PFSK-1 (cell line): ENCODE data around the gene TATDN2.

Source experiments
- FOXP2 ChIP-seq: optimal IDR thresholded peaks from 2 replicates; pipeline ENCODE3; 2011; ENCODE audit warnings: borderline replicate concordance, control low read depth, inconsistent platforms; ENCODE audit not compliant: insufficient read depth; ENCODE audit errors: extremely low read length, extremely low read depth
- POLR2AphosphoS5 ChIP-seq: IDR thresholded peaks from 2 replicates; pipeline ENCODE4 v1.6.1; 2012; ENCODE audit warnings: low read depth, mild to moderate bottlenecking, control low read depth, low read length, moderate library complexity
- SIN3A ChIP-seq: IDR thresholded peaks from 2 replicates; pipeline ENCODE4 v1.6.1; 2012; ENCODE audit warnings: mild to moderate bottlenecking, low read length, moderate library complexity, borderline replicate concordance; ENCODE audit not compliant: insufficient read depth
- TAF1 ChIP-seq: IDR thresholded peaks from 2 replicates; pipeline ENCODE4 v1.6.1; 2012; ENCODE audit warnings: low read length, control low read depth, borderline replicate concordance; ENCODE audit not compliant: insufficient read depth
- TF ChIP-seq, protein P1 (sequence below), 2 experiments: IDR thresholded peaks; 2 replicates each; pipeline versions ENCODE4 v1.6.1 to v1.8.0; 2011 to 2012; ENCODE audit warnings: low read depth in 2 of 2, low read length in 2 of 2, control low read depth in 1 of 2, inconsistent platforms in 1 of 2, mild to moderate bottlenecking in 1 of 2, moderate library complexity in 1 of 2; ENCODE audit not compliant: insufficient read depth in 1 of 2

TATDN2 gene

GRCh38 chr3:10259036-10259435 lies 10.8 kb downstream of the TATDN2 start:
- no peak for TF ChIP-seq SIN3A
- TF ChIP-seq, protein P1, sequence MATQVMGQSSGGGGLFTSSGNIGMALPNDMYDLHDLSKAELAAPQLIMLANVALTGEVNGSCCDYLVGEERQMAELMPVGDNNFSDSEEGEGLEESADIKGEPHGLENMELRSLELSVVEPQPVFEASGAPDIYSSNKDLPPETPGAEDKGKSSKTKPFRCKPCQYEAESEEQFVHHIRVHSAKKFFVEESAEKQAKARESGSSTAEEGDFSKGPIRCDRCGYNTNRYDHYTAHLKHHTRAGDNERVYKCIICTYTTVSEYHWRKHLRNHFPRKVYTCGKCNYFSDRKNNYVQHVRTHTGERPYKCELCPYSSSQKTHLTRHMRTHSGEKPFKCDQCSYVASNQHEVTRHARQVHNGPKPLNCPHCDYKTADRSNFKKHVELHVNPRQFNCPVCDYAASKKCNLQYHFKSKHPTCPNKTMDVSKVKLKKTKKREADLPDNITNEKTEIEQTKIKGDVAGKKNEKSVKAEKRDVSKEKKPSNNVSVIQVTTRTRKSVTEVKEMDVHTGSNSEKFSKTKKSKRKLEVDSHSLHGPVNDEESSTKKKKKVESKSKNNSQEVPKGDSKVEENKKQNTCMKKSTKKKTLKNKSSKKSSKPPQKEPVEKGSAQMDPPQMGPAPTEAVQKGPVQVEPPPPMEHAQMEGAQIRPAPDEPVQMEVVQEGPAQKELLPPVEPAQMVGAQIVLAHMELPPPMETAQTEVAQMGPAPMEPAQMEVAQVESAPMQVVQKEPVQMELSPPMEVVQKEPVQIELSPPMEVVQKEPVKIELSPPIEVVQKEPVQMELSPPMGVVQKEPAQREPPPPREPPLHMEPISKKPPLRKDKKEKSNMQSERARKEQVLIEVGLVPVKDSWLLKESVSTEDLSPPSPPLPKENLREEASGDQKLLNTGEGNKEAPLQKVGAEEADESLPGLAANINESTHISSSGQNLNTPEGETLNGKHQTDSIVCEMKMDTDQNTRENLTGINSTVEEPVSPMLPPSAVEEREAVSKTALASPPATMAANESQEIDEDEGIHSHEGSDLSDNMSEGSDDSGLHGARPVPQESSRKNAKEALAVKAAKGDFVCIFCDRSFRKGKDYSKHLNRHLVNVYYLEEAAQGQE (IDR thresholded peaks at IDR 0.05; ENCODE audit: insufficient read depth in 1 of 2, low read depth in 2 of 2, low read length in 2 of 2) = no peak
- no peak for TF ChIP-seq FOXP2
- no peak for TF ChIP-seq TAF1
- TF ChIP-seq POLR2AphosphoS5 = no peak

- TF ChIP-seq, protein P1 (IDR thresholded peaks at IDR 0.05; ENCODE audit: insufficient read depth in 1 of 2, low read depth in 2 of 2, low read length in 2 of 2) = no peak
- TF ChIP-seq TAF1 (no peak), POLR2AphosphoS5 (no peak), FOXP2 (no peak), SIN3A (no peak)
Observed at GRCh38 chr3:10259798-10260197, 11.5 kb downstream of the TATDN2 start.

DNA sequence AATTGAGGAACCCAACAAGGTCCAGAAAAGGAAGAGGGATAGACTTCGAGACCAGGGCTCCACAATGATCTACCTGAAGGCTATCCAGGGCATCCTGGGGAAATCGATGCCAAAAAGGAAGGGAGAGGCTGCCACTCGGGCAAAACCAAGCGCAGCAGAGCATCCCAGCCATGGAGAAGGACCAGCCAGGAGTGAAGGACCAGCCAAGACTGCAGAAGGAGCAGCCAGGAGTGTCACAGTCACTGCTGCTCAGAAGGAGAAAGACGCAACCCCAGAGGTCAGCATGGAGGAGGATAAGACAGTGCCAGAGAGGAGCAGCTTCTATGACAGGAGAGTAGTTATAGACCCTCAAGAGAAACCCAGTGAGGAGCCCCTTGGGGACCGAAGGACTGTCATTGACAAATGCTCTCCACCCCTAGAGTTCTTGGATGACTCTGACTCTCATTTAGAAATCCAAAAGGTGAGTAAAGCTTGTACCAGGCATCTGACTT lies 12.0 kb downstream of the TATDN2 start:
- TF ChIP-seq, protein P1 (IDR thresholded peaks at IDR 0.05; ENCODE audit: insufficient read depth in 1 of 2, low read depth in 2 of 2, low read length in 2 of 2) = no peak
- TF ChIP-seq FOXP2 (no peak), POLR2AphosphoS5 (no peak)

DNA sequence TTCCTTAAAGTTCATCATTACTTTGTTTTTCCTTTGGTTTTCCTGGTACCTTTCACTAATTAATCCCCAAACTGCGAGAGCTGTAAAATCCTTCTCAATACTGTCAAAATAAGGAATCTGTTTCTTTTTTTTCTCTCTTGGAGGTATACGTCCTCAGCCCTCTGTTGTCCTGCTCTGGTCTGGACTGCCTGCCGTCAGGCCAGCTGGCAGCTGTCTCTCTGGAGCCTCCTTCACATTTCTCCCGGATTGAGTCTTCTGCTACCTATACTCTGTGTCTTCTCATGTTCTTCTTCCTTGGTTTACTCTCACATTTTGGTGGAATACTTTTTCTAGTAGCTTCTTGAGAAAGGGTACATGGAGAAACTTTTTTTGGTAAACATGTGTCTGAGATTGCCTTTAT lies 13.8 kb downstream of the TATDN2 start:
- no peak for TF ChIP-seq SIN3A
- TF ChIP-seq POLR2AphosphoS5 = no peak
- TF ChIP-seq, protein P1 (IDR thresholded peaks at IDR 0.05; ENCODE audit: insufficient read depth in 1 of 2, low read depth in 2 of 2, low read length in 2 of 2) = no peak
- no peak for TF ChIP-seq FOXP2
- TF ChIP-seq TAF1 = no peak

- no peak for TF ChIP-seq FOXP2
- no peak for TF ChIP-seq SIN3A
- TF ChIP-seq, protein P1 (IDR thresholded peaks at IDR 0.05; ENCODE audit: insufficient read depth in 1 of 2, low read depth in 2 of 2, low read length in 2 of 2) = no peak
- no peak for TF ChIP-seq POLR2AphosphoS5
Observed at GRCh38 chr3:10263646-10264363, 15.5 kb downstream of the TATDN2 start.
